LNCaP clone FGC (cell line): ENCODE measurements around the gene ZBED1.
"Not testable (repeated sequence)": the region's sequence is repeated elsewhere in the genome, so short reads cannot be mapped to it uniquely, and the experiment has no call there.

Source experiments
- DNase-seq: peaks from one replicate; pipeline ENCODE4 v3.0.0-alpha.2; 2011; ENCODE audit warnings: low read depth
- H3K4me3 ChIP-seq: 2 replicates; pipeline ENCODE4 v1.5.1; 2011; ENCODE audit warnings: mild to moderate bottlenecking, low read depth, low read length, control low read depth
- TF ChIP-seq, protein P1 (sequence below): IDR thresholded peaks from 2 replicates; pipeline ENCODE4 v1.5.1; 2012; ENCODE audit warnings: mild to moderate bottlenecking; ENCODE audit not compliant: control insufficient read depth, insufficient read depth; ENCODE audit errors: extremely low read depth

ZBED1 gene

DNA sequence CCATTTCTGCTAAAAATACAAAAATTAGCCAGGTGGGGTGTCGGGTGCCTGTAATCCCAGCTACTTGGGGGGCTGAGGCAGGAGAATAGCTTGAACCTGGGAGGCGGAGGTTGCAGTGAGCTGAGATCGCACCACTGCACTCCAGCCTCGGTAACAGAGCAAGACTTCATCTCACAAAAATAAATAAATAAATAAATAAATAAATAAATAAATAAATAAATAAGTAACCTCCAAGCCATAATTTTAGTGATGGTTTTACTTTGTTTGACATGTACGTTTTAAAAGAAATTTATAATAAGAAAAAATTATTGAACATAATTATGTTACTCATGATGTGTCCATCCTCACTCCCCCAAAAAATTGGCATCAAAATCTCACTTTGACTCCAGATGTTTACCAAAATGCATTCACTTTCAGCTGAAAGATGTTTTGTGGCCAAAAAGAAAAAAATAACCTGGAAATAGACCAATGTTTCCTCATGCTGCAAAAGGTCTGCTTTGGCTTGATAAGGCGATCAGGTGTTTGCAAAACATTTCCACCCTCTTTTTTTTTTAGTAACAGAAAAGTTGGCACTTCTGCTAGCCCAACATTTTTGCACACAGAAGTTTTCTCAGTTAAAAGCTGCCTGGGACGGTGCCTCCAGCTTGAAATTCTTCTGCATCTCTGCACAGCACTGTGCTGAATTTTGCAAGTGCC, 42.2 kb upstream of the ZBED1 start:
- H3K4me3 ChIP-seq = no peak overlapping the region
- TF ChIP-seq, protein P1, sequence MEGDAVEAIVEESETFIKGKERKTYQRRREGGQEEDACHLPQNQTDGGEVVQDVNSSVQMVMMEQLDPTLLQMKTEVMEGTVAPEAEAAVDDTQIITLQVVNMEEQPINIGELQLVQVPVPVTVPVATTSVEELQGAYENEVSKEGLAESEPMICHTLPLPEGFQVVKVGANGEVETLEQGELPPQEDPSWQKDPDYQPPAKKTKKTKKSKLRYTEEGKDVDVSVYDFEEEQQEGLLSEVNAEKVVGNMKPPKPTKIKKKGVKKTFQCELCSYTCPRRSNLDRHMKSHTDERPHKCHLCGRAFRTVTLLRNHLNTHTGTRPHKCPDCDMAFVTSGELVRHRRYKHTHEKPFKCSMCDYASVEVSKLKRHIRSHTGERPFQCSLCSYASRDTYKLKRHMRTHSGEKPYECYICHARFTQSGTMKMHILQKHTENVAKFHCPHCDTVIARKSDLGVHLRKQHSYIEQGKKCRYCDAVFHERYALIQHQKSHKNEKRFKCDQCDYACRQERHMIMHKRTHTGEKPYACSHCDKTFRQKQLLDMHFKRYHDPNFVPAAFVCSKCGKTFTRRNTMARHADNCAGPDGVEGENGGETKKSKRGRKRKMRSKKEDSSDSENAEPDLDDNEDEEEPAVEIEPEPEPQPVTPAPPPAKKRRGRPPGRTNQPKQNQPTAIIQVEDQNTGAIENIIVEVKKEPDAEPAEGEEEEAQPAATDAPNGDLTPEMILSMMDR = no peak
- no peak for DNase-seq

DNA sequence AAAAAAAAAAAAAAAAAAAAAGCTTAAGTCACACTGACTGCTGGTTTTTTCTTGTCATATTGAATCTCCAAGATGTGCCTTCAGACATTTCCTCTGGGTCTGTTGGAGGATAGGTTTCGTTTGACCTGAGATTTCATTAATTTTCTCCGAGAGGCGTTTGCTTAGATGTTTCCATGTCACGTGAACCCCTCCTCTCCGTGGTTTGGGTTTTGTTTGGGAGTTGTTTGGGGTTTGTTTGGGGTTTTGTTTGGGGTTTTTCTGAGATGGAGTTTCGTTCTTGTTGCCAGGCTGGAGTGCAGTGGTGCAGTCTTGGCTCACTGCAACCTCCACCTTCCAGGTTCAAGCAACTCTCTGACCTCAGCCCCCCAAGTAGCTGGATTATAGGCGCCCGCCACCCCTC, 40.8 kb upstream of the ZBED1 start:
- H3K4me3 ChIP-seq = no peak overlapping the region
- TF ChIP-seq, protein P1 = no peak
- DNase-seq = no peak

DNA sequence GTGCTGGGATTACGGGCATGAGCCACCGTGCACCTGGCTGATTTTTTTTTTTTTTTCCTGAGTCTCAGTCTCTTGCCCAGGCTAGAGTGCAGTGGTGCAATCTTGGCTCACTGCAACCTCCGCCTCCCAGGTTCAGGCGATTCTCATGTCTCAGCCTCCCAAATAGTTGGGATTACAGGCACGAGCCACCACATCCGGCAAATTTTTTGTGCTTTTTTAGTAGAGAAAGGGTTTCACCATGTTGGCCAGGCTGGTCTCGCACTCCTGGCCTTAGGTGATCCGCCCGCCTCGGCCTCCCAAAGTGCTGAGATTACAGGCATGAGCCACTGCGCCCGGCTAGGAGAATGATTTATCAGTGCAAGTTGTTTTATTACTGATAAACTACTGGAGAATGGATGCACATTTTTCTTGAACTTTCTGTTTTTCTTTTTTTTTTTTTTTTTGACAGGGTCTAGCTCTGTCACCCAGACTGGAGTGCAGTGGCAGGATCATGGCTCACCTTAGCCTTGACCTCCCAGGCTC, 39.7 kb upstream of the ZBED1 start:
- TF ChIP-seq, protein P1 = no peak
- H3K4me3 ChIP-seq = no peak overlapping the region
- no peak for DNase-seq

DNA sequence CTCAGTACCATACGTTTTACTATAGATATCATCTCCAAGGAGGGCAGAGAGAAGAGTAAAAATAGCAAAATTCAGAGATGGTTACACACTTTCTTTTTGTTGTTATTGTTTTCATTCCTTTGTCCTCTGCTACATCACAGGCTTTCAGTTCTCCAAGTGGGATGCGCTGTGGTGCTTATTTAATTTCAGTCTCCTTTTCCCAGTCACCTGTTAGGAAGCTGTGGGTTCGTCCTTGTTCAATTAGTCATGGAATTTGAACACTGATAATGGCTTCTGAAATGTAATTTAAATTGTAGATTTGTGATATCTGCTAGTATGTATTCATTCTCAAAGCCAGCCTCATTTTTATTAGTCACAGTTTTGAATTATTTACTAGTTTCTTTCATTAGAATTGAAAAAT, 38.8 kb upstream of the ZBED1 start:
- TF ChIP-seq, protein P1 = no peak
- no peak overlapping the region for H3K4me3 ChIP-seq
- no peak for DNase-seq

DNA sequence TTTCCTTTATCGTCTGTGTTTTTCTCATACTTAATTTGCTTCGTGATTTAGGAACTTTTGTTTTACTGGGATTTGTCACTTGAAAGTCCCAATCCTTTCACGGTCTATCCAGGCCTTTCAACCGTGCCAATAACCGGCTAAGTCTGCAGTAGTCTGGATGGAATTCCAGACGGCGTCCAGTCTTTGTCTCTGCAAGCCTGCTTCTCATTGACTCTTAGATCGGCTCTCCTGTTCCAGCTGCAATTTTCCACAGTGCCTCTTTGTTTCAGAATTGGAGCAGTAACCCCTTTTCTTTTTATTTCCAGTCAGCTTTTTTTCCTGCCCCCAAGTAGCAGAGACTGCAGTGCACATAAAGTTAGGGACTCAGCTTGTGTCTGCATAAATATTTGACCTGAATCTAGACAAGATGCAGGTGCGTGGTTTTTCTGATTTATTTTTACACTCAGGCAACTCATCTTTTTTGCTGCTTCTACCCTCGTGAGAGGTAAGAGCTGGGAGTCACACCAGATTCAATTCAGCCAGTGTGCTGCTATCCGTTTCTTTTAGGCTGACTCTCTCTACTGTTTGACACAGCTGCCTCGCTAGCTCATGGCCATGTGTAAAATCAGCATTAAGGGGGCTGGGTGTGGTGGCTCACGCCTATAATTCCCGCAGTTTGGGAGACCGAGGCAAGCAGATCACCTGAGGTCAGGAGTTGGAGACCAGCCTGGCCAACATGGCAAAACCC, 37.4 kb upstream of the ZBED1 start:
- TF ChIP-seq, protein P1 = no peak
- no peak for DNase-seq
- H3K4me3 ChIP-seq = no peak overlapping the region

DNA sequence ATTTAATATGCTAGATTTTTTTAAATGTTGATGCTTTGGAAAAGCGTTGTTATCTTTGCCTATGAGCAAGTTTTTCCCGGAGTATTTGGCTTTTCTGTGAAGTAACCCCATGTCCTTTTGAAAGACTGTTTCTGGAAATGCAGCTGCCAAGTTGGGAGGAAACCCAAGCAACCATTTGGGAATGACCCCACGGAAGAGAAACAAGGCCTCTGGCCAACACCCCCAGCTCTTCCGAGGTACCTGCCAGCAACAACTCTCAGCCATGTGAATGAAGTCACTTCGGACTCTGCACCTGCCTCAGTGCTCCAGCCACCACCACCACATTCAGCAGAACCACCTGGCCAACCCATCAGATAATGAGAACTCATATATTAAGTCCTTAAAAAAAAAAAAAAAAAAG, 36.2 kb upstream of the ZBED1 start:
- TF ChIP-seq, protein P1 = no peak

DNA sequence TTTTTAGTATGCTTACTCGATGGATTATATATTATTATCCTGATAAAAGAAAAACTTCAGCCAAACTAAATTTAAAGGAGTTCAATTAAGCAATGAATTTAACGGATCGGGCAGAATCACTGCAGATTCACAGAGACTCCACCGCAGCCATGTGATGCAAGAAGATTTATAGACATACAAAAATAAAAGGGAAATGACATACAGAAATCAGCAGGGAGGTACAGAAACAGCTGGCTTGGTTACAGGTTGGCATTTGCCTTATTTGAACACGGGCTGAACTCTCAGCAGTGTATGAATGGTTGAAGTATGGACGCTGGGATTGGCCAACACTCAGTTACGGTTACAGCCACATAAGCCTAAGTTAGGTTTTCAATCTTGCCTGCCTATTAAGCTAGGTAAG, 35.4 kb upstream of the ZBED1 start:
- TF ChIP-seq, protein P1 = no peak
- no peak for DNase-seq

More for the DNA sequence above, 36.2 kb upstream of the ZBED1 start:
- H3K4me3 ChIP-seq = no peak overlapping the region
- DNase-seq = no peak

DNA sequence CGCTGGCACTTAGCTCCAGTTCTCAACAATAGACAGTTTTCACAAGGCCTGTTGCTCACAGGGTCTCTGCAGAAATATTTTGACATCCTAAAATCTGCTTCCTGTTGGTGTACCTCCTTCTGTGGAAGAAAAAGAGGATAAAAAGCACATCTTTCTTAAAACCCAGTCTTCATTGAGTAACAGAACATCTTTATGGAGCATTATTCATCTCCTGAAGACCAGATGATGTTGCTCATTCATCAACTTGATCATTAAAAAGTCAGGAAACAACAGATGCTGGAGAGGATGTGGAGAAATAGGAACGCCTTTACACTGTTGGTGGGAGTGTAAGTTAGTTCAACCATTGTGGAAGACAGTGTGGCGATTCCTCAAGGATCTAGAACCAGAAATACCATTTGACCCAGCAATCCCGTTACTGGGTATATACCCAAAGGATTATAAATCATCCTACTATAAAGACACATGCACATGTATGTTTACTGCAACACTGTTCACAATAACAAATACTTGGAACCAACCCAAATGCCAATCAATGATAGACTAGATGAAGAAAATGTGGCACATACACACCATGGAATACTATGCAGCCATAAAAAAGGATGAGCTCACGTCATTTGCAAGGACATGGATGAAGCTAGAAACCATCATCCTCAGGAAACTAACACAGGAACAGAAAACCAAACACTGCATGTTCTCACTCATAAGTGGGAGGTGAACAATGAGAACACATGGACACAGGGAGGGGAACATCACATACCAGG, 33.7 kb upstream of the ZBED1 start:
- not testable (repeated sequence) for DNase-seq, H3K4me3 ChIP-seq

More for the DNA sequence above, 35.4 kb upstream of the ZBED1 start:
- H3K4me3 ChIP-seq = no peak overlapping the region
